GM12878 (cell line): ENCODE data around the gene LPCAT3. TPM values are rescaled to one million over a fixed set of nuclear protein-coding genes. Genes with fewer than 3 reads are reported as not detected.

ENCODE experiments used
- ATAC-seq: fragments of 200-7000 bp; cut with Tn5 transposase; 3 replicates; pipeline ENCODE4 v1.9.1; 2020; ENCODE audit warnings: mild to moderate bottlenecking, moderate library complexity
- BruUV-seq: library from RNA; stranded (reverse); fragments of 400-500 nt; replicated peaks from 2 replicates; lab custom pipeline; 2021; lab: Mats Ljungman, UMichigan
- CTCF ChIA-PET: fragments of 300-600 bp; sonication (Branson Sonifier 250); formaldehyde crosslinking; extraction: SDS; loops from one replicate; lab custom pipeline; 2021; ENCODE audit warnings: inconsistent platforms; lab: Yijun Ruan, JAX
- POLR2A ChIA-PET: fragments of 350-600 bp; formaldehyde crosslinking; extraction: SDS; loops from one replicate; lab custom pipeline; 2021; ENCODE audit warnings: inconsistent platforms; lab: Charles Lee
- RAD21 ChIA-PET: fragments of 300-600 bp; sonication (Branson Sonifier 250); formaldehyde crosslinking; loops from one replicate; lab custom pipeline; 2023; ENCODE audit warnings: antibody characterized with exemption; ENCODE audit not compliant: unreplicated experiment; lab: Charles Lee
- SMC1A ChIA-PET: fragments of 300-600 bp; sonication (Branson Sonifier 250); formaldehyde crosslinking; loops from one replicate; lab custom pipeline; 2023; ENCODE audit not compliant: unreplicated experiment, uncharacterized antibody; lab: Charles Lee
- DNase-seq: peaks from one replicate; pipeline ENCODE4 v3.0.0-alpha.2; 2011; ENCODE audit warnings: low read depth, low spot score
- FAIRE-seq: peaks from 3 replicates; lab custom pipeline; 2011; peaks lifted over from hg19 to GRCh38; lab: Jason Lieb, UNC
- H2AFZ ChIP-seq: 2 replicates; pipeline ENCODE4 v1.6.0; 2011; ENCODE audit warnings: low read depth, low read length, control low read depth; ENCODE audit not compliant: control insufficient read depth
- H3K27ac ChIP-seq: 2 replicates; pipeline ENCODE4 v1.5.1; 2011; ENCODE audit warnings: control low read depth; ENCODE audit not compliant: control insufficient read depth, insufficient read depth
- H3K27me3 ChIP-seq, 2 experiments: replicated peaks in 1 of 2; 2 replicates each; pipeline versions ENCODE4 v1.6.0 to v1.6.1; 2011; ENCODE audit warnings: low read length in 1 of 2; ENCODE audit not compliant: control insufficient read depth in 2 of 2, insufficient read depth in 2 of 2
- H3K36me3 ChIP-seq, 2 experiments: 2 replicates each; pipeline ENCODE4 v1.5.1; 2011; ENCODE audit warnings: low read length in 1 of 2; ENCODE audit not compliant: control insufficient read depth in 2 of 2, insufficient read depth in 2 of 2
- H3K4me1 ChIP-seq: 2 replicates; pipeline ENCODE4 v1.6.1; 2011; ENCODE audit warnings: mild to moderate bottlenecking, low read length, moderate library complexity, mixed read lengths; ENCODE audit not compliant: control insufficient read depth, insufficient read depth
- H3K4me2 ChIP-seq: 2 replicates; pipeline ENCODE4 v1.6.0; 2011; ENCODE audit warnings: control low read depth; ENCODE audit not compliant: control insufficient read depth, insufficient read depth
- H3K4me3 ChIP-seq: fragments of 200-600 bp; sonication (generic); 2 replicates; pipeline ENCODE4 v1.5.1; 2016
- H3K79me2 ChIP-seq: 2 replicates; pipeline ENCODE4 v1.6.0; 2011; ENCODE audit warnings: low read length; ENCODE audit not compliant: control insufficient read depth, insufficient read depth
- H3K9ac ChIP-seq: 2 replicates; pipeline ENCODE4 v1.8.0; 2011; ENCODE audit warnings: low read length, control low read depth, mixed read lengths; ENCODE audit not compliant: control insufficient read depth, insufficient read depth
- H3K9me3 ChIP-seq: replicated peaks from 3 replicates; pipeline ENCODE4 v1.5.1; 2011; ENCODE audit warnings: mild to moderate bottlenecking, low read length; ENCODE audit not compliant: control insufficient read depth, insufficient read depth
- H4K20me1 ChIP-seq: 2 replicates; pipeline ENCODE4 v1.6.0; 2011; ENCODE audit not compliant: control insufficient read depth, insufficient read depth
- ATF7 ChIP-seq: fragments of 450-650 bp; IDR thresholded peaks from 2 replicates; pipeline ENCODE4 v1.6.1; 2016; ENCODE audit warnings: low read depth, mild to moderate bottlenecking
- BHLHE40 ChIP-seq, 2 experiments: fragments of 450-650 bp in 1 of 2; IDR thresholded peaks; 2 replicates each; pipeline ENCODE4 v1.6.1; 2011 to 2017; ENCODE audit warnings: low read depth in 2 of 2, borderline replicate concordance in 1 of 2, improper control_type of control experiment in 1 of 2, low read length in 1 of 2, mild to moderate bottlenecking in 1 of 2
- CBX3 ChIP-seq: fragments of 200-600 bp; sonication (generic); IDR thresholded peaks from 2 replicates; pipeline ENCODE4 v1.6.1; 2016; ENCODE audit warnings: low read depth, borderline replicate concordance
- CHD4 ChIP-seq: fragments of 200-600 bp; sonication (generic); IDR thresholded peaks from 2 replicates; pipeline ENCODE4 v1.6.1; 2016; ENCODE audit warnings: mild to moderate bottlenecking
- GATAD2B ChIP-seq: fragments of 450-650 bp; conservative IDR thresholded peaks from 2 replicates; pipeline ENCODE4 v1.6.1; 2017; ENCODE audit warnings: low read depth, mild to moderate bottlenecking, moderate library complexity
- HCFC1 ChIP-seq: fragments of 150-350 bp; IDR thresholded peaks from 2 replicates; pipeline ENCODE4 v1.6.1; 2014; ENCODE audit warnings: low read length
- HSF1 ChIP-seq: fragments of 150-350 bp; IDR thresholded peaks from 2 replicates; pipeline ENCODE4 v1.6.1; 2014; ENCODE audit warnings: mild to moderate bottlenecking, low read depth, low read length
- PAX5 ChIP-seq: IDR thresholded peaks from 2 replicates; pipeline ENCODE4 v1.6.1; 2011; ENCODE audit warnings: low read depth, low read length, borderline replicate concordance
- POU2F2 ChIP-seq: IDR thresholded peaks from 3 replicates; pipeline ENCODE4 v1.6.1; 2011; ENCODE audit warnings: low read depth, mild to moderate bottlenecking, low read length, borderline replicate concordance
- RB1 ChIP-seq: fragments of 450-650 bp; formaldehyde crosslinking; IDR thresholded peaks from 2 replicates; pipeline ENCODE4 v1.6.1; 2017; ENCODE audit warnings: mild to moderate bottlenecking, borderline replicate concordance
- SMAD5 ChIP-seq: IDR thresholded peaks from 2 replicates; pipeline ENCODE4 v1.6.1; 2016; ENCODE audit warnings: antibody characterized with exemption, low read depth
- ZBTB40 ChIP-seq: fragments of 450-650 bp; IDR thresholded peaks from 2 replicates; pipeline ENCODE4 v1.6.1; 2016; ENCODE audit warnings: mild to moderate bottlenecking, moderate library complexity, borderline replicate concordance
- ZNF207 ChIP-seq: fragments of 450-650 bp; IDR thresholded peaks from 2 replicates; pipeline ENCODE4 v1.6.1; 2014; ENCODE audit warnings: antibody characterized with exemption, mild to moderate bottlenecking, borderline replicate concordance
- ZNF24 ChIP-seq: fragments of 450-650 bp; IDR thresholded peaks from 2 replicates; pipeline ENCODE4 v1.6.1; 2017; ENCODE audit warnings: antibody characterized with exemption, mild to moderate bottlenecking
- ZZZ3 ChIP-seq: IDR thresholded peaks from 2 replicates; pipeline ENCODE4 v1.6.1; 2011; ENCODE audit warnings: low read depth; ENCODE audit not compliant: control insufficient read depth, insufficient read length
- whole genome bisulfite sequencing: methylation state at CpG from one replicate; pipeline ENCODE4 v1.1.6; 2016; ENCODE audit warnings: low lambda C conversion rate; ENCODE audit not compliant: insufficient replicate concordance, insufficient coverage; ENCODE audit errors: missing lambda C conversion rate; 5-methylcytosine and 5-hydroxymethylcytosine counted together
- in situ Hi-C: fragments of 300-500 bp; cut with MboI; formaldehyde crosslinking; loops from 9 replicates; pipeline ENCODE4 v1.14.3; 2018; ENCODE audit warnings: mixed read lengths
- intact Hi-C: fragments of 100-400 bp; cut with micrococcal nuclease; formaldehyde crosslinking; loops from one replicate; pipeline ENCODE4 v1.14.2; 2022; ENCODE audit not compliant: unreplicated experiment
- polyA plus RNA-seq, 11 experiments: library from polyadenylated mRNA; depleted of rRNA in 4 of 11; unstranded in 6 of 11; stranded (reverse) in 5 of 11; fragments of >200 nt; fragmentation: Nextera tagmentation in 4 of 11; fragmentation: Illumina TruSeq in 1 of 11; extraction: Ambion mirVana in 4 of 11; extraction: Trizol in 1 of 11; gene quantifications; 1 replicate in 1 of 11; 2 replicates in 10 of 11; pipeline versions ENCODE4 v1.2.1 to v1.2.3, GENCODE V29; 2011 to 2016; ENCODE audit warnings: inconsistent platforms in 2 of 11, missing spikeins in 2 of 11, low read depth in 1 of 11
- total RNA-seq, 4 experiments: library from RNA; depleted of rRNA in 3 of 4; stranded (reverse); fragments of >200 nt in 3 of 4; fragmentation: Illumina TruSeq in 1 of 4; extraction: Trizol in 1 of 4; gene quantifications; 2 replicates each; pipeline versions ENCODE4 v1.2.1 to v1.2.3, GENCODE V29; 2013 to 2021

LPCAT3 gene
- total and polyA plus RNA-seq, 10 of the 15 experiments (the other 5 are each of a cell fraction or from before 2014, with no cell fraction given), result 2.6 to 48.3 (median 23.0) TPM

GRCh38 chr12:6948873-6949594 lies 69.2 kb downstream of the LPCAT3 start:
- RAD21 ChIA-PET, result interaction anchor here (0.6 to 7.0 kb wide), 4 partner anchors 11 to 164 kb away, joined by 3 to 426 read pairs (median 4); no protein-coding TSS in a partner anchor
- Histone ChIP-seq H3K27ac (peak overlapping the region; percentile 87), H3K9ac (peak overlapping the region; percentile 64), H3K4me3 (peak overlapping the region; percentile 49; the same call in 1 of the 2 replicates), H4K20me1 (no peaks in the 10 kb centered on the region), H3K36me3 (peaks cover 0 to 14% of the 10 kb centered on the region in 2 experiments; a peak in 1 of 4 replicates), H2AFZ (peak overlapping the region; percentile 69), H3K4me1 (peaks cover 56% of the 10 kb centered on the region), H3K79me2 (peaks cover 73% of the 10 kb centered on the region), H3K4me2 (peak overlapping the region; percentile 97), H3K27me3 (no peaks in the 10 kb centered on the region), H3K9me3 (no peaks in the 10 kb centered on the region)
- DNase-seq, result no peak
- WGBS, result 39% methylated on average over 13 of the region's 15 CpGs
- ATAC-seq, result no peak
- POLR2A ChIA-PET, result interaction anchor here (0.7 to 17.8 kb wide), 5 partner anchors 11 to 97 kb away, joined by 3 to 524 read pairs (median 4); partner anchors contain the start of gene USP5
- CTCF ChIA-PET, result interaction anchor here (0.9 to 11.6 kb wide), 4 partner anchors 11 to 162 kb away, joined by 3 to 645 read pairs (median 6); no protein-coding TSS in a partner anchor
- no peak for FAIRE-seq
- no TSS peak for BruUV-seq
- intact Hi-C loops, result no loop called here
- SMC1A ChIA-PET, result interaction anchor here (1.2 to 11.6 kb wide), 3 partner anchors 11 to 161 kb away, joined by 5 to 395 read pairs (median 6); no protein-coding TSS in a partner anchor
- in situ Hi-C loops, result no loop called here
- TF ChIP-seq HCFC1, result no peak
- no peak for TF ChIP-seq ZBTB40
- TF ChIP-seq CHD4, result no peak
- TF ChIP-seq ATF7, result peak; percentile 43
- TF ChIP-seq PAX5, result no peak
- no peak for TF ChIP-seq SMAD5
- TF ChIP-seq ZNF24, result no peak
- no peak for TF ChIP-seq CBX3
- TF ChIP-seq RB1, result no peak
- no peak for TF ChIP-seq HSF1
- peak in 1 of 2 experiments; percentile 26; a peak in 1 of 4 replicates for TF ChIP-seq BHLHE40 (IDR thresholded peaks at IDR 0.05; ENCODE audit: borderline replicate concordance in 1 of 2, low read depth in 2 of 2, low read length in 1 of 2)
- no peak for TF ChIP-seq POU2F2
- no peak for TF ChIP-seq ZZZ3
- TF ChIP-seq ZNF207, result no peak
- TF ChIP-seq GATAD2B, result peak; percentile 67
